Fibroblast of lung (primary cell): ENCODE measurements around the gene RERG. TPM values are rescaled to one million over a fixed set of nuclear protein-coding genes. Genes with fewer than 3 reads are reported as not detected.

Experiments
- DNase-seq, 2 donors: peaks; one replicate each; pipeline versions ENCODE4 v3.0.0 to v3.0.0-alpha.2; 2010; ENCODE audit warnings: low read depth in 2 of 2
- H2AFZ ChIP-seq: 2 replicates; pipeline ENCODE4 v1.5.1; 2012; ENCODE audit warnings: low read length, control low read depth, inconsistent platforms
- H3K27ac ChIP-seq: 2 replicates; pipeline ENCODE4 v1.5.1; 2011; ENCODE audit warnings: low read length, control low read depth; ENCODE audit not compliant: insufficient read depth
- H3K27me3 ChIP-seq: 2 replicates; pipeline ENCODE4 v1.5.1; 2011; ENCODE audit warnings: mild to moderate bottlenecking, low read length; ENCODE audit not compliant: control insufficient read depth, insufficient read depth
- H3K36me3 ChIP-seq: 2 replicates; pipeline ENCODE4 v1.5.1; 2011; ENCODE audit warnings: low read length; ENCODE audit not compliant: control insufficient read depth, insufficient read depth
- H3K4me1 ChIP-seq: 2 replicates; pipeline ENCODE4 v1.5.1; 2011; ENCODE audit warnings: low read length; ENCODE audit not compliant: control insufficient read depth, insufficient read depth; ENCODE audit errors: extremely low read depth
- H3K4me2 ChIP-seq: 2 replicates; pipeline ENCODE4 v1.5.1; 2011; ENCODE audit warnings: low read length, control low read depth; ENCODE audit not compliant: insufficient read depth; ENCODE audit errors: extremely low read depth
- H3K4me3 ChIP-seq, 4 experiments: fragments of 200-600 bp in 1 of 4; sonication (generic) in 1 of 4; replicated peaks in 1 of 4; 2 replicates each; pipeline ENCODE4 v1.5.1; 2011 to 2016; ENCODE audit warnings: low read length in 4 of 4, low read depth in 3 of 4, mild to moderate bottlenecking in 3 of 4, control low read depth in 2 of 4, inconsistent platforms in 1 of 4, mixed read lengths in 1 of 4; ENCODE audit not compliant: insufficient read depth in 1 of 4; ENCODE audit errors: control extremely low read depth in 1 of 4
- H3K79me2 ChIP-seq: 2 replicates; pipeline ENCODE4 v1.5.1; 2012; ENCODE audit warnings: mild to moderate bottlenecking, low read length, inconsistent platforms; ENCODE audit not compliant: control insufficient read depth, insufficient read depth
- H3K9ac ChIP-seq: 2 replicates; pipeline ENCODE4 v1.5.1; 2011; ENCODE audit warnings: mild to moderate bottlenecking, low read length, control low read depth; ENCODE audit not compliant: insufficient read depth
- H3K9me3 ChIP-seq: 2 replicates; pipeline ENCODE4 v1.5.1; 2012; ENCODE audit warnings: low read depth, low read length; ENCODE audit not compliant: control insufficient read depth, insufficient read depth
- H4K20me1 ChIP-seq: 2 replicates; pipeline ENCODE4 v1.5.1; 2011; ENCODE audit warnings: low read length; ENCODE audit not compliant: control insufficient read depth, insufficient read depth; ENCODE audit errors: extremely low read depth
- EZH2 ChIP-seq: IDR thresholded peaks from 2 replicates; pipeline ENCODE4 v1.5.1; 2012; ENCODE audit warnings: low read length, control low read depth, mild to moderate bottlenecking; ENCODE audit errors: missing control alignments
- polyA plus RNA-seq, 2 donors: library from polyadenylated mRNA; depleted of rRNA in 1 of 2; stranded (reverse) in 1 of 2; unstranded in 1 of 2; fragments of >200 nt; gene quantifications; 2 replicates each; pipeline ENCODE4 v1.2.1, GENCODE V29; 2011 to 2012; ENCODE audit warnings: missing spikeins in 1 of 2
- total RNA-seq: library from RNA; depleted of rRNA; stranded (reverse); fragments of >200 nt; gene quantifications from 2 replicates; pipeline ENCODE4 v1.2.1, GENCODE V29; 2014
- TF ChIP-seq, protein P1 (sequence below), 2 donors: IDR thresholded peaks in 1 of 2; conservative IDR thresholded peaks in 1 of 2; 1 replicate in 1 of 2; 2 replicates in 1 of 2; pipeline ENCODE4 v1.5.1; 2011 to 2012; ENCODE audit warnings: low read length in 2 of 2, control low read depth in 1 of 2, inconsistent platforms in 1 of 2, low read depth in 1 of 2, mild to moderate bottlenecking in 1 of 2

The RERG gene
- total and polyA plus RNA-seq, 2 donors (not counting 1 experiment from before 2014, with no cell fraction given), result 0.33 to 0.57 TPM

DNA sequence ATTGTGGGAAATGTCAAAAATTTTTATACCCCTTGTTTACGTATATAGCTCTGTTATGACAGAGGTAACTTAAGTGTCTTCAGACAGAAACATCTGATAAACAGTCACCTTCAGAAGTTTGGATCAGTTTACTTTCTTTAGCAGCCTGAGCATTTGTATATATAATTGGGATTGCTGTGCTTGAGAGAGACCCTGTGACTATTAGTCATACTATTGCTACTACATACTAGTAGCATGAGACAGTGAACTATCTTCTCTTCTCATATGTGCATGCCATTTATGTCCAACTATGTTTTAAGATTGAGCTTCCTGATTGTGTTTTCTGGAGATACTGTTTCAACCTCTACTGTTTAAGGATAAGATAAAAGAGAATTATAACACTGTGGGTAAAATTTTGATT is 146.9 kb downstream of the RERG start:
- no peak overlapping the region for H3K27ac ChIP-seq
- H3K27me3 ChIP-seq, result no peaks in the 10 kb centered on the region
- H3K4me3 ChIP-seq, result no peak overlapping the region
- H2AFZ ChIP-seq, result no peak overlapping the region
- no peak overlapping the region for H3K9ac ChIP-seq
- H3K4me1 ChIP-seq, result no peaks in the 10 kb centered on the region
- H3K4me2 ChIP-seq, result no peak overlapping the region
- TF ChIP-seq, protein P1, sequence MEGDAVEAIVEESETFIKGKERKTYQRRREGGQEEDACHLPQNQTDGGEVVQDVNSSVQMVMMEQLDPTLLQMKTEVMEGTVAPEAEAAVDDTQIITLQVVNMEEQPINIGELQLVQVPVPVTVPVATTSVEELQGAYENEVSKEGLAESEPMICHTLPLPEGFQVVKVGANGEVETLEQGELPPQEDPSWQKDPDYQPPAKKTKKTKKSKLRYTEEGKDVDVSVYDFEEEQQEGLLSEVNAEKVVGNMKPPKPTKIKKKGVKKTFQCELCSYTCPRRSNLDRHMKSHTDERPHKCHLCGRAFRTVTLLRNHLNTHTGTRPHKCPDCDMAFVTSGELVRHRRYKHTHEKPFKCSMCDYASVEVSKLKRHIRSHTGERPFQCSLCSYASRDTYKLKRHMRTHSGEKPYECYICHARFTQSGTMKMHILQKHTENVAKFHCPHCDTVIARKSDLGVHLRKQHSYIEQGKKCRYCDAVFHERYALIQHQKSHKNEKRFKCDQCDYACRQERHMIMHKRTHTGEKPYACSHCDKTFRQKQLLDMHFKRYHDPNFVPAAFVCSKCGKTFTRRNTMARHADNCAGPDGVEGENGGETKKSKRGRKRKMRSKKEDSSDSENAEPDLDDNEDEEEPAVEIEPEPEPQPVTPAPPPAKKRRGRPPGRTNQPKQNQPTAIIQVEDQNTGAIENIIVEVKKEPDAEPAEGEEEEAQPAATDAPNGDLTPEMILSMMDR (conservative IDR thresholded peaks at IDR 0.05 in 1 of 2, IDR thresholded peaks at IDR 0.05 in 1 of 2; ENCODE audit: low read depth in 1 of 2, low read length in 2 of 2), result no peak
- no peak for TF ChIP-seq EZH2
- H3K9me3 ChIP-seq, result no peaks in the 10 kb centered on the region
- no peaks in the 10 kb centered on the region for H3K36me3 ChIP-seq
- peak in 1 of 2 donors; percentile 4 for DNase-seq
- H4K20me1 ChIP-seq, result no peaks in the 10 kb centered on the region
- no peaks in the 10 kb centered on the region for H3K79me2 ChIP-seq

DNA sequence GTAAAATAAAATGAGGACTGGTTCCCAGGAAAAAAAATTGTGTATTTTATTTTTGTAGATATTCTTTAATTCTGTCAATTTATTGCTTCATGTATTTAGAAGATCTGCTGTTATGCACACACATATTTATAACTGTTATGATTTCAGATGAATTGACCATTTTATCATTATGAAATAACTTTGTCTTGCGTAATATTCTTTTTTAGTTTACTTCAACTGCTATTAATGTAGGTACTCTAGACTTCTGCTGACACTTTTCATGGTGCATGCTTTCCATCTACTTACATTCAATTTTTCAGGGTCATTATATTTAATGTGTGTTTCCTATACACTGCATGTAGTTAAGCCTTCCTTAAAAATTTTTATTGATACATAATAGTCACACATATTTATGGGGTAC is 162.1 kb downstream of the RERG start:
- no peak overlapping the region for H3K4me3 ChIP-seq
- no peaks in the 10 kb centered on the region for H3K4me1 ChIP-seq
- no peaks in the 10 kb centered on the region for H3K36me3 ChIP-seq

More for the DNA sequence above, 162.1 kb downstream of the RERG start:
- Histone ChIP-seq H3K9me3 (no peaks in the 10 kb centered on the region), H4K20me1 (no peaks in the 10 kb centered on the region), H3K27ac (no peak overlapping the region), H3K4me2 (no peak overlapping the region), H2AFZ (no peak overlapping the region), H3K79me2 (no peaks in the 10 kb centered on the region), H3K27me3 (no peaks in the 10 kb centered on the region), H3K9ac (no peak overlapping the region)
- no peak for DNase-seq
- TF ChIP-seq EZH2, result no peak
- TF ChIP-seq, protein P1 (conservative IDR thresholded peaks at IDR 0.05 in 1 of 2, IDR thresholded peaks at IDR 0.05 in 1 of 2; ENCODE audit: low read depth in 1 of 2, low read length in 2 of 2), result no peak

Other genes with a start within 250 kb of the RERG start
- gene PDE6H, start 248.4 kb downstream of the RERG start, total RNA-seq, result not detected in 2 replicates
- gene PDE6H, start 248.4 kb downstream of the RERG start, polyA plus RNA-seq, result not detected in 2 replicates
- gene PTPRO, start 101.1 kb upstream of the RERG start, total RNA-seq, result 0.26 and 0.33 TPM in 2 replicates
- 0.23 and 0.35 TPM in 2 replicates for gene PTPRO, start 101.1 kb upstream of the RERG start, polyA plus RNA-seq